Ascending aorta (tissue), 2 donors: ENCODE measurements around the gene WFDC9. TPM values are rescaled to one million over a fixed set of nuclear protein-coding genes. Genes with fewer than 3 reads are reported as not detected.
"Not testable (repeated sequence)": the region's sequence is repeated elsewhere in the genome, so short reads cannot be mapped to it uniquely, and the experiment has no call there.

Experiments used
- DNase-seq, 2 donors: peaks; one replicate each; pipeline ENCODE4 v3.0.0-alpha.2; 2019; ENCODE audit warnings: low spot score in 2 of 2
- H3K27ac ChIP-seq, 2 donors: fragments of 200-600 bp; sonication (generic); one replicate each; pipeline ENCODE4 v1.5.1; 2016 to 2017; ENCODE audit warnings: mild to moderate bottlenecking in 1 of 2
- H3K27me3 ChIP-seq: fragments of 200-600 bp; sonication (generic); one replicate; pipeline ENCODE4 v1.5.1; 2017
- H3K36me3 ChIP-seq, 2 donors: fragments of 200-600 bp; sonication (generic); one replicate each; pipeline ENCODE4 v1.5.1; 2016
- H3K4me1 ChIP-seq, 2 donors: fragments of 200-600 bp; sonication (generic); one replicate each; pipeline ENCODE4 v1.5.1; 2016 to 2017; ENCODE audit warnings: mild to moderate bottlenecking in 1 of 2
- H3K4me3 ChIP-seq, 2 donors: fragments of 200-600 bp; sonication (generic); one replicate each; pipeline ENCODE4 v1.5.1; 2016 to 2017; ENCODE audit warnings: mild to moderate bottlenecking in 1 of 2
- H3K9me3 ChIP-seq, 2 donors: fragments of 200-600 bp; sonication (generic); one replicate each; pipeline ENCODE4 v1.5.1; 2016
- intact Hi-C: fragments of 100-400 bp; cut with DNase I; formaldehyde crosslinking; loops from one replicate; pipeline ENCODE4 v1.15.1; 2023
- total RNA-seq: library from RNA; depleted of rRNA; stranded (reverse); fragments of >200 nt; gene quantifications from one replicate; pipeline ENCODE4 v1.1.0, GENCODE V29; 2016
- TF ChIP-seq, protein P1 (sequence below), 3 experiments: fragments of 200-600 bp in 2 of 3; fragments of 450-650 bp in 1 of 3; sonication (generic) in 2 of 3; IDR thresholded peaks; one replicate each; pipeline ENCODE4 v1.5.1; 2016 to 2019; ENCODE audit warnings: antibody characterized with exemption in 3 of 3, mild to moderate bottlenecking in 1 of 3, moderate library complexity in 1 of 3

The WFDC9 gene
- total RNA-seq, 1 donor from 2014 or later: not detected

DNA sequence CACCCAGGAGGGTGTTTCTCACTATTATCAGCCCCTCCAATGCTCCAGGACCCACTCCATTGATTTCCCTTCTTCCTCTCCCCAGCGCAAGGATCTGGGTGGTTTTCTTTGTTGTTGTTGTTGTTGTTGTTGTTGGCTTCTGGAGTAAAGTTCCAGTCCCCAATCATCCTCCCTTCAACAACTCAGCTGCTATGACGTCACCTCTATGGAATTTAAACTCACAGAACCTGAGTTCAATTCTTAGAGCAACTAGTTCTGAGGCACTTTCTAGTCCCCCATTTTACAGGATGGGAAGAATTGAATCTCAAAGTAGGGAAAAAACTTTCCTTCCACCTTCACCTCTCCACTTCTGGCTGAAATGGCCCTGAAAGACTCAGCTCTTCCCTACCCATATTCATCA lies 42.3 kb downstream of the WFDC9 start:
- Histone ChIP-seq H3K4me3 (no peak overlapping the region), H3K27ac (no peak overlapping the region), H3K36me3 (no peaks in the 10 kb centered on the region), H3K9me3 (no peaks in the 10 kb centered on the region), H3K27me3 (no peaks in the 10 kb centered on the region), H3K4me1 (no peaks in the 10 kb centered on the region)
- DNase-seq: no peak
- intact Hi-C loops: no loop called here
- TF ChIP-seq, protein P1, sequence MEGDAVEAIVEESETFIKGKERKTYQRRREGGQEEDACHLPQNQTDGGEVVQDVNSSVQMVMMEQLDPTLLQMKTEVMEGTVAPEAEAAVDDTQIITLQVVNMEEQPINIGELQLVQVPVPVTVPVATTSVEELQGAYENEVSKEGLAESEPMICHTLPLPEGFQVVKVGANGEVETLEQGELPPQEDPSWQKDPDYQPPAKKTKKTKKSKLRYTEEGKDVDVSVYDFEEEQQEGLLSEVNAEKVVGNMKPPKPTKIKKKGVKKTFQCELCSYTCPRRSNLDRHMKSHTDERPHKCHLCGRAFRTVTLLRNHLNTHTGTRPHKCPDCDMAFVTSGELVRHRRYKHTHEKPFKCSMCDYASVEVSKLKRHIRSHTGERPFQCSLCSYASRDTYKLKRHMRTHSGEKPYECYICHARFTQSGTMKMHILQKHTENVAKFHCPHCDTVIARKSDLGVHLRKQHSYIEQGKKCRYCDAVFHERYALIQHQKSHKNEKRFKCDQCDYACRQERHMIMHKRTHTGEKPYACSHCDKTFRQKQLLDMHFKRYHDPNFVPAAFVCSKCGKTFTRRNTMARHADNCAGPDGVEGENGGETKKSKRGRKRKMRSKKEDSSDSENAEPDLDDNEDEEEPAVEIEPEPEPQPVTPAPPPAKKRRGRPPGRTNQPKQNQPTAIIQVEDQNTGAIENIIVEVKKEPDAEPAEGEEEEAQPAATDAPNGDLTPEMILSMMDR (IDR thresholded peaks at IDR 0.05): no peak

DNA sequence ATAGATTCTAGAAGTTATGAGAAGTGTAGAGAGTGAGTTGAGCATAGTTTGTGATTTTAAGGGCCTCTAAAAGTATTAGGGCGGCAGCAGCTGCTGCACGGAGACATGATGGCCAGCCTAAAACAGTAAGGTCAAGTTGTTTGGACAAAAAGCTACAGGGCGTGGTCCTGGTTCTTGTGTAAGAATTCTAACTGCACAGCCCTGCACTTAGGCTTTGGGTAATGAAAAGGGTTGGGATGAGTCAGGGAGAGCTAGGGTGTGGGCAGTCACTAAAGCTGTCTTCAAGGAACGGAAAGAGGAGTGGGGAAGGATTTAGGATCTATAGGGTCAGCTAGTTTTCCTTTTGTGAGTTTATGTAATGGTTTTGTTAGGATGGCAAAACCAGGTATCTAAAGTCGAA lies 45.1 kb downstream of the WFDC9 start:
- intact Hi-C loops, H3K4me3 ChIP-seq, DNase-seq, H3K9me3 ChIP-seq, H3K27me3 ChIP-seq, H3K27ac ChIP-seq, H3K36me3 ChIP-seq, H3K4me1 ChIP-seq: not testable (repeated sequence)

DNA sequence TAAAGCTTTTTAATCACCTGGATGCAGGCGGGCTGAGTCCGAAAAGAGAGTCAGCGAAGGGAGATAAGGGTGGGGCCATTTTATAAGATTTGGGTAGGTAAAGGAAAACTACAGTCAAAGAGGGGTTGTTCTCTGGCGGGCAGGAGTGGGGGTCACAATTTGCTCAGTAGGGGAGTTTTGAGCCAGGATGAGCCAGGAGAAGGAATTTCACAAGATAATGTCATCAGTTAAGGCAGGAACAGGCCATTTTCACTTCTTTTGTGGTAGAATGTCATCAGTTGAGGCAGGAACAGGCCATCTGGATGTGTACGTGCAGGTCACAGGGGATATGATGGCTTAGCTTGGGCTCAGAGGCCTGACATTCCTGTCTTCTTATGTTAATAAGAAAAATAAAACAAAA lies 46.8 kb downstream of the WFDC9 start:
- DNase-seq, H3K9me3 ChIP-seq, H3K4me1 ChIP-seq, H3K27ac ChIP-seq, H3K36me3 ChIP-seq, H3K27me3 ChIP-seq, H3K4me3 ChIP-seq, intact Hi-C loops: not testable (repeated sequence)

DNA sequence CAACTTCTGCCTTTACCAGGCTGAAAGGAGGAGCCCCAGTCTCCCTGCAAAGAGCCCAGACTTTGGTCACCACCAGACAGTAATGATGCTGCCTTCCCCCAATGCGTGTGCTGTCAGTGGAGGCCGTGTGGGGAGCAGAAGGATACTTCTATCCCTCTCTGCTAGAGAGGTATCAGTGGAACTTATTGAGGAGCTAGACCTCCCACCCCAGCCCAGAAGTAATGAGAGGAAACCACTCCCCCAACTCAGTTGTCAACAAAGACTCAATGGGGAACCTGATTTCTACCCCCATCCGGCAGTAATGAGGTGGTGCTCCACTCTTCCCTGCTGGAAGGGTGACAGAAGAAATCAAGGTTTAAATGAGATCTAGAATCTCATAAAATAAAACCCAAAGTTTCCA lies 47.6 kb downstream of the WFDC9 start:
- H3K9me3 ChIP-seq: no peaks in the 10 kb centered on the region
- H3K36me3 ChIP-seq: no peaks in the 10 kb centered on the region
- no peak for DNase-seq
- H3K27ac ChIP-seq: no peak overlapping the region
- intact Hi-C loops: no loop called here
- H3K4me3 ChIP-seq: no peak overlapping the region
- H3K27me3 ChIP-seq: no peaks in the 10 kb centered on the region
- TF ChIP-seq, protein P1 (IDR thresholded peaks at IDR 0.05): no peak
- no peaks in the 10 kb centered on the region for H3K4me1 ChIP-seq

DNA sequence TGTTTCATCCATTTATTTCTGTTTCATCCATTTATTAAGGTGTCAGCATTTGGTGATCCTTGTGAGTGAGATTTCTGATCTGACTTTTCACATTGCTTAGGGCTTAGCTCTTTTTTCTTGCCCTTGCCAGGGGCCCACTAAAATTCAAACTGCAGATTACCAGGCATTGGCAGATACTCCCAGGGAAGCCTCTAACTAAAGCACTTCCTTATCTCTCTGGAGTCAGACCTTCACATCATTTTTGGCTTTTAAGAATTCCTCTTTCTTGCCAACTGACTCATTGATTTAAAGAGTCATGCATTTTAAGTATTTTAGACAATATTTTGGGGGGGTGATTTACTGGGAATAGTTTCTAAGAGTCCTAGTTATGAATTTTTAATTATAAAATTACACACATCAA lies 49.4 kb downstream of the WFDC9 start:
- intact Hi-C loops: no loop called here
- Histone ChIP-seq H3K4me3 (no peak overlapping the region), H3K27me3 (no peaks in the 10 kb centered on the region), H3K9me3 (no peaks in the 10 kb centered on the region), H3K36me3 (no peaks in the 10 kb centered on the region), H3K4me1 (no peaks in the 10 kb centered on the region), H3K27ac (no peak overlapping the region)
- TF ChIP-seq, protein P1 (IDR thresholded peaks at IDR 0.05): no peak
- no peak for DNase-seq

DNA sequence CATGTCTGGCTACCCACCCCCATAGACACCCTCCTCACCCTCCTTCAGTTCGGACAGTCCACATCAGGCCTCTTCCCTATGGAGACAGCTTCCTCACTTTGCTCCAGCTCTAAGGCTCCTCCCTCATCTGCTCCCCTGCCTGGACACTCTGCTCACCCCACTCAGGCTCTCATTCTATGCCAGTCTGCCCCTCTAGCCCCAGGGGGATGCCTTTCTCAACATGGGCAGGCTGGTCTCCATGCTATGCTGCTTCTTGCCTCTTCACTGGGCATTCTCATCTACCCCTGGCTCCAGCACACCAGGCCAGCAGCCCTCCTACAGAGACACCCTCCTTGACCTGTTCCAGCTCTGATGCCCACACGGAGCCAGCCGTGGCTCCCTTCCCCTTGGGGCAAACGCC lies 51.9 kb downstream of the WFDC9 start, which contains the start of gene WFDC8:
Gene WFDC8 (minus strand): TSS at position 101 of the 400 bp plus-strand sequence. CDS start 37 bp downstream, at position 64.
- Histone ChIP-seq H3K27ac (no peak within 1 kb of the TSS), H3K9me3 (no peaks in the 10 kb centered on the region), H3K36me3 (no peaks in the 10 kb centered on the region), H3K4me1 (no peaks in the 10 kb centered on the region), H3K4me3 (no peak within 1 kb of the TSS), H3K27me3 (no peaks in the 10 kb centered on the region)
- TF ChIP-seq, protein P1 (IDR thresholded peaks at IDR 0.05): no peak
- no peak for DNase-seq
- intact Hi-C loops: no loop called here

DNA sequence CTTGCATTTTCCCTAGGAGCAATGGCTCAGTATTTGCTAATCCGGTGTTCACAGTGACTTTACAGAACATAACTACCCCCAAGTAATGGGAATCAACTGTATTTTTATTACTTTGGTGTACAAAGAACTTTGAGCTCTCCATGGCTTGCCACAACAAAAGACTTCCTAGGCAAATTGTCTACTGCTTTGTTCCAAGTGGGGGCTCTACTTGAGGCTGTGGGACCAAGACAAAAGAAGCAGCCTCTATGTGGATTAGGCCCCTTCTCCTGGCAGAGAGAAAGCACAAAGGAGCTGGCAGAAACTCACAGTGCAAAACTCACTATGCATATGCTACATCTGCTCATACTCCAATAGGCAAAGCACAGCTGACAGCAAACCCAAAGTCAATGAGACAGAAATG lies 52.9 kb downstream of the WFDC9 start:
- Histone ChIP-seq H3K27ac (no peak overlapping the region), H3K27me3 (no peaks in the 10 kb centered on the region), H3K4me3 (no peak overlapping the region), H3K9me3 (no peaks in the 10 kb centered on the region), H3K4me1 (no peaks in the 10 kb centered on the region), H3K36me3 (no peaks in the 10 kb centered on the region)
- TF ChIP-seq, protein P1 (IDR thresholded peaks at IDR 0.05): no peak
- no peak for DNase-seq
- intact Hi-C loops: no loop called here
